Activated CD4-positive, alpha-beta T cell treated with anti-CD3 and anti-CD28 coated beads, Interleukin-2, amount 10 ng/mL, durations not matched to agents 7 days and 5 days (primary cell): ENCODE measurements around the gene FLACC1. TPM values are rescaled to one million over a fixed set of nuclear protein-coding genes. Genes with fewer than 3 reads are reported as not detected.
"Not testable (repeated sequence)": the region's sequence is repeated elsewhere in the genome, so short reads cannot be mapped to it uniquely, and the experiment has no call there.

Experiments used
- CTCF ChIA-PET: fragments of 350-600 bp; sonication (Branson Sonifier 250); formaldehyde crosslinking; loops from one replicate; lab custom pipeline; 2021; ENCODE audit warnings: antibody characterized with exemption; lab: Charles Lee
- POLR2A ChIA-PET: fragments of 350-600 bp; sonication (Branson Sonifier 250); formaldehyde crosslinking; loops from one replicate; lab custom pipeline; 2021; ENCODE audit warnings: antibody characterized with exemption; lab: Charles Lee
- DNase-seq: peaks from one replicate; pipeline ENCODE4 v3.0.0-alpha.2; 2020
- H3K27ac Mint-ChIP-seq: one replicate; pipeline ENCODE4 v1.8.0; 2021; ENCODE audit warnings: mild to moderate bottlenecking, moderate library complexity, mixed read lengths
- H3K27me3 Mint-ChIP-seq: one replicate; pipeline ENCODE4 v1.8.0; 2021; ENCODE audit warnings: mixed read lengths
- H3K36me3 Mint-ChIP-seq: one replicate; pipeline ENCODE4 v1.8.0; 2021; ENCODE audit warnings: low read depth, mixed read lengths
- H3K4me1 Mint-ChIP-seq: one replicate; pipeline ENCODE4 v1.8.0; 2021; ENCODE audit warnings: mixed read lengths
- H3K4me3 Mint-ChIP-seq: one replicate; pipeline ENCODE4 v1.8.0; 2021; ENCODE audit warnings: mild to moderate bottlenecking, moderate library complexity, mixed read lengths
- H3K9me3 Mint-ChIP-seq: one replicate; pipeline ENCODE4 v1.8.0; 2021; ENCODE audit warnings: mixed read lengths
- total RNA-seq, 2 experiments: library from RNA; stranded (reverse); gene quantifications; one replicate each; pipeline ENCODE4 v1.2.3, GENCODE V29; 2021

FLACC1 gene
- total RNA-seq, 2 experiments from 2014 or later, result 2.5 to 4.4 TPM

DNA sequence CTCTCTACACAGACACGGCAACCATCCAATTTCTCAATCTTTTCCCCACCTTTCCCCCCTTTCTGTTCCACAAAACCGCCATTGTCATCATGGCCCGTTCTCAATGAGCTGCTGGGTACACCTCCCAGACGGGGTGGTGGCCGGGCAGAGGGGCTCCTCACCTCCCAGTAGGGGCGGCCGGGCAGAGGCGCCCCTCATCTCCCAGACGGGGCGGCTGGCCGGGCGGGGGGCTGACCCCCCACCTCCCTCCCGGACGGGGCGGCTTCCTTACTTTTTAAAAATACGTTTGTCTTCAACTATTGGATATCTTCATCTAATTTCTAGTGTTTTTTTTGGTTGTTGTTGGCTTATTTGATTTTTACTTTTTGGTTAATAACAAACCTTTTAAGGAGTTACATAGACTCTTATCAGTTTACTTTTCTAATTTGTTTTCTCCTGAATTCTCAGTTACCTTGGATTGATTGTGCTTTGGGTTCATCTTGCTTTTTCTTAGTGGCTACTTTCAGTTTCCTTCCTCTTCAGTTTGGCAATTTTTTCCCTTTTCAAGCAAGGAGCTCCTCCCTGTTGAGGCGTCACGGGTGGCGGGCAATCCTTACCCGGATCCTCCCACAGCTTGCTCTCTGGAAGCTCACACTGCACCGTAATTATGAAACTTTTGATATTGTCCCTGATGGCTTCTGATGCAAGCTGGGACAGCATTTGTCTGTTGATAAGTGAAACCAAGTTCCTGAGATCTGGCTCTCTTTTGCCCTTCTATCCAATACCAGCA is 117.8 kb downstream of the FLACC1 start:
- DNase-seq, POLR2A ChIA-PET, H3K27me3 Mint-ChIP-seq, H3K9me3 Mint-ChIP-seq, H3K4me3 Mint-ChIP-seq: not testable (repeated sequence)
- Mint-ChIP-seq H3K4me1 (peaks cover 44% of the 10 kb centered on the region), H3K27ac (peak overlapping the region; percentile 82), H3K36me3 (peaks cover 71% of the 10 kb centered on the region)
- CTCF ChIA-PET, result interaction anchor here (1.1 kb wide), 1 partner anchor 44 kb away, joined by 3 read pairs; no protein-coding TSS in a partner anchor

Other genes starting within 250 kb of the FLACC1 start
- 100 to 1,000 TPM in 1 of 2 experiments, 10 to 100 TPM in 1; 98.4 to 106 TPM for gene CFLAR, start 241.2 kb downstream of the FLACC1 start, total RNA-seq
- gene CASP10, start 174.2 kb downstream of the FLACC1 start, total RNA-seq, result 10 to 100 TPM; 45.0 to 49.6 TPM
- gene CASP8, start 96.8 kb downstream of the FLACC1 start, total RNA-seq, result 10 to 100 TPM; 73.6 to 77.7 TPM
- gene TRAK2, start 94.1 kb upstream of the FLACC1 start, total RNA-seq, result 10 to 100 TPM; 54.9 to 58.3 TPM
- 10 to 100 TPM; 25.1 to 27.9 TPM for gene STRADB, start 94.4 kb upstream of the FLACC1 start, total RNA-seq